DOHH2 (cell line): ENCODE data around the gene PCDHGB6.
"Not testable (repeated sequence)": the region's sequence is repeated elsewhere in the genome, so short reads cannot be mapped to it uniquely, and the experiment has no call there.

Source experiments
- H3F3A ChIP-seq: fragments of 200-600 bp; sonication (generic), shearing (Covaris generic); 2 replicates; pipeline ENCODE4 v1.6.0; 2016; ENCODE audit warnings: antibody characterized with exemption, mild to moderate bottlenecking; ENCODE audit not compliant: control insufficient read depth, insufficient read depth
- H3K27ac ChIP-seq: fragments of 200-600 bp; sonication (generic); 2 replicates; pipeline ENCODE4 v1.5.1; 2014; ENCODE audit warnings: low read depth, mild to moderate bottlenecking, low read length, moderate library complexity
- H3K27me3 ChIP-seq: fragments of 200-600 bp; sonication (generic); 2 replicates; pipeline ENCODE4 v1.6.1; 2014; ENCODE audit warnings: mild to moderate bottlenecking, low read length, mixed read lengths; ENCODE audit not compliant: control insufficient read depth
- H3K36me3 ChIP-seq: fragments of 200-600 bp; sonication (generic); 2 replicates; pipeline ENCODE4 v1.6.1; 2014; ENCODE audit warnings: mild to moderate bottlenecking, low read length, moderate library complexity, mixed read lengths; ENCODE audit not compliant: control insufficient read depth
- H3K4me1 ChIP-seq: fragments of 200-600 bp; sonication (generic); 2 replicates; pipeline ENCODE4 v1.6.1; 2014; ENCODE audit warnings: mild to moderate bottlenecking, low read length, mixed read lengths; ENCODE audit not compliant: control insufficient read depth
- H3K4me2 ChIP-seq: fragments of 200-600 bp; sonication (generic); 2 replicates; pipeline ENCODE4 v1.6.0; 2014; ENCODE audit warnings: mild to moderate bottlenecking, low read length, moderate library complexity
- H3K4me3 ChIP-seq: fragments of 200-600 bp; sonication (generic); 2 replicates; pipeline ENCODE4 v1.5.1; 2014; ENCODE audit warnings: mild to moderate bottlenecking, low read length, mixed read lengths
- H3K79me2 ChIP-seq: fragments of 200-600 bp; sonication (generic); 2 replicates; pipeline ENCODE4 v1.6.1; 2014; ENCODE audit warnings: mild to moderate bottlenecking, low read length, mixed read lengths; ENCODE audit not compliant: control insufficient read depth
- H3K9me2 ChIP-seq: fragments of 200-600 bp; sonication (generic); replicated peaks from 2 replicates; pipeline ENCODE4 v1.6.1; 2014; ENCODE audit warnings: mild to moderate bottlenecking, low read length, mixed read lengths; ENCODE audit not compliant: control insufficient read depth
- H3K9me3 ChIP-seq: fragments of 200-600 bp; sonication (generic); 2 replicates; pipeline ENCODE4 v1.6.1; 2014; ENCODE audit warnings: antibody characterized with exemption, low read length, mixed read lengths; ENCODE audit not compliant: control insufficient read depth, insufficient read depth
- H4K20me1 ChIP-seq: fragments of 200-600 bp; sonication (generic); 2 replicates; pipeline ENCODE4 v1.6.0; 2014; ENCODE audit warnings: low read depth, mild to moderate bottlenecking, antibody characterized with exemption, low read length, moderate library complexity; ENCODE audit not compliant: control insufficient read depth, insufficient read depth
- EZH2phosphoT487 ChIP-seq: fragments of 200-600 bp; sonication (generic); IDR thresholded peaks from 2 replicates; pipeline ENCODE4 v1.6.1; 2017; ENCODE audit warnings: borderline replicate concordance, mild to moderate bottlenecking, antibody characterized with exemption, low read length, moderate library complexity, mixed read lengths
- TF ChIP-seq, protein P1 (sequence below): fragments of 200-600 bp; sonication (generic); IDR thresholded peaks from one replicate; pipeline ENCODE4 v1.5.1; 2014; ENCODE audit warnings: antibody characterized with exemption, mild to moderate bottlenecking, low read depth, low read length; ENCODE audit not compliant: poor library complexity, severe bottlenecking

The PCDHGB6 gene

DNA sequence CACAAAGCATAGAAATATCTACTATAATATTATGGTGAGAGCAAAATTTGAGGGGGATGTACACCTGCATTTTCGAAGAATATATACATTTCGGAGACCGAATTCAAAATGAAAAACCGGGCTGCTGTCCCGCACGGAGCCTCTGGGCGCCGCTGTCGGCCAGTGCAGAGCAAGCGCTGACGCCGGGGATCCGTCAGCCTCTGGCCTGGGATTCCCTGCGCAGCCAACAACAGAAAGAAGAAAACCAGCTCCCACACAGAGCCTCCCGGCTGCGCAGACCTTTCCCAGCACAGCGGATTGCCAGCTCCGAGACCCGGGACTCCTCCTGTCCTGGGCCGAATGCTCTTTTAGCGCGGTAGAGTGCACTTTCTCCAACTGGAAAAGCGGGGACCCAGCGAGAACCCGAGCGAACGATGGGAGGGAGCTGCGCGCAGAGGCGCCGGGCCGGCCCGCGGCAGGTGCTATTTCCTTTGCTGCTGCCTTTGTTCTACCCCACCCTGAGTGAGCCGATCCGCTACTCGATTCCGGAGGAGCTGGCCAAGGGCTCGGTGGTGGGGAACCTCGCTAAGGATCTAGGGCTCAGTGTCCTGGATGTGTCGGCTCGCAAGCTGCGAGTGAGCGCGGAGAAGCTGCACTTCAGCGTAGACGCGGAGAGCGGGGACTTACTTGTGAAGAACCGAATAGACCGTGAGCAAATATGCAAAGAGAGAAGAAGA is at the start of gene PCDHGB6:
TSS of gene PCDHGB6 (plus strand) at position 232 of the 716 bp plus-strand sequence. CDS start at position 414, 182 bp downstream.
- H3K27me3 ChIP-seq, H3K9me3 ChIP-seq, H3K4me2 ChIP-seq, H3F3A ChIP-seq, H3K36me3 ChIP-seq, H4K20me1 ChIP-seq, H3K27ac ChIP-seq, H3K4me3 ChIP-seq, H3K9me2 ChIP-seq, H3K4me1 ChIP-seq, H3K79me2 ChIP-seq: not testable (repeated sequence)

DNA sequence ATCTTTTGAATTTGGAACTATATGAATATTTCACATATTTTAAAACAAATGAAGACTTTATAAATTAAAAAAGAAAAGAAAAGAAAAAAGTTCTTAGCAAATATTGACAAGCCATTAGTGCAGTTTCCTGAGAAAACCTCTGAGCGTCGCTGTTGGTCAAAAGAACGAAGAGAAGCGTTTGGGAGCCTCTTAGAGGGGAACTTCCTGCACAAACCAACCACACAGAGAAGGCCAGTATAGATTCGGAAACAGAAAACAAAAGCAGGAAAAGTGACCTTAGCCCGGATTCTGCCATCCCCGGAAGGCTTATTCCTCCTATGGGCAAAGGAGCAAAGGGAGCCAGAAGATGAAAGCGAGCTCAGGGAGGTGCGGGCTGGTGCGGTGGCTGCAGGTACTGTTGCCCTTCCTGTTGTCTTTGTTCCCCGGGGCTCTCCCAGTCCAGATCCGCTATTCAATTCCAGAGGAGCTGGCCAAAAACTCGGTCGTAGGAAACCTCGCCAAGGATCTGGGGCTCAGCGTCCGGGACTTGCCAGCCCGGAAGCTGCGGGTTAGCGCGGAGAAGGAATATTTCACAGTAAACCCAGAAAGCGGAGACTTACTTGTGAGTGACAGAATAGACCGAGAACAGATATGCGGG is 47.9 kb upstream of the PCDHGB6 start, which contains the start of gene PCDHGB2:
TSS of gene PCDHGB2 (plus strand) at position 205 of the 637 bp plus-strand sequence. CDS start at position 347, 142 bp downstream.
- Histone ChIP-seq H3K36me3 (peaks cover 38% of the 10 kb centered on the region), H4K20me1 (no peaks in the 10 kb centered on the region), H3K9me2 (no peaks in the 10 kb centered on the region), H3K4me1 (peaks cover 26% of the 10 kb centered on the region), H3K79me2 (peaks cover 35% of the 10 kb centered on the region), H3K27me3 (no peaks in the 10 kb centered on the region), H3K4me3 (peak within 1 kb of the TSS; percentile 75), H3K4me2 (peak within 1 kb of the TSS; percentile 81), H3F3A (peaks cover 5% of the 10 kb centered on the region; the same call in 1 of the 2 replicates), H3K9me3 (peaks cover 31% of the 10 kb centered on the region), H3K27ac (peak within 1 kb of the TSS; percentile 26)
- TF ChIP-seq EZH2phosphoT487, result no peak
- TF ChIP-seq, protein P1, sequence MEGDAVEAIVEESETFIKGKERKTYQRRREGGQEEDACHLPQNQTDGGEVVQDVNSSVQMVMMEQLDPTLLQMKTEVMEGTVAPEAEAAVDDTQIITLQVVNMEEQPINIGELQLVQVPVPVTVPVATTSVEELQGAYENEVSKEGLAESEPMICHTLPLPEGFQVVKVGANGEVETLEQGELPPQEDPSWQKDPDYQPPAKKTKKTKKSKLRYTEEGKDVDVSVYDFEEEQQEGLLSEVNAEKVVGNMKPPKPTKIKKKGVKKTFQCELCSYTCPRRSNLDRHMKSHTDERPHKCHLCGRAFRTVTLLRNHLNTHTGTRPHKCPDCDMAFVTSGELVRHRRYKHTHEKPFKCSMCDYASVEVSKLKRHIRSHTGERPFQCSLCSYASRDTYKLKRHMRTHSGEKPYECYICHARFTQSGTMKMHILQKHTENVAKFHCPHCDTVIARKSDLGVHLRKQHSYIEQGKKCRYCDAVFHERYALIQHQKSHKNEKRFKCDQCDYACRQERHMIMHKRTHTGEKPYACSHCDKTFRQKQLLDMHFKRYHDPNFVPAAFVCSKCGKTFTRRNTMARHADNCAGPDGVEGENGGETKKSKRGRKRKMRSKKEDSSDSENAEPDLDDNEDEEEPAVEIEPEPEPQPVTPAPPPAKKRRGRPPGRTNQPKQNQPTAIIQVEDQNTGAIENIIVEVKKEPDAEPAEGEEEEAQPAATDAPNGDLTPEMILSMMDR, result peak; percentile 63

DNA sequence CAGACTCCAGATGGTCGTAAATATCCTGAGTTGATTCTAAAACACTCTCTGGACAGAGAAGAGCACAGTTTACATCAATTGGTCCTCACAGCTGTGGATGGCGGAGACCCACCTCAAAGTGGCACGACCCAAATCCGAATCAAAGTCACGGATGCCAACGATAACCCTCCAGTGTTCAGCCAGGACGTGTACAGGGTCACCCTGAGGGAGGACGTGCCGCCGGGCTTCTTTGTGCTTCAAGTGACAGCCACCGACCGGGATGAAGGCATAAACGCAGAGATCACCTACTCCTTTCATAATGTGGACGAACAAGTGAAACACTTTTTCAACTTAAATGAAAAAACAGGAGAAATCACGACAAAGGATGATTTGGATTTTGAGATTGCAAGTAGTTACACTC is 47.1 kb upstream of the PCDHGB6 start:
- Histone ChIP-seq H3F3A (peaks cover 5% of the 10 kb centered on the region; the same call in 1 of the 2 replicates), H3K79me2 (peaks cover 42% of the 10 kb centered on the region), H4K20me1 (no peaks in the 10 kb centered on the region), H3K4me2 (peak overlapping the region; percentile 81), H3K4me1 (peaks cover 25% of the 10 kb centered on the region), H3K4me3 (peak overlapping the region; percentile 75), H3K27me3 (no peaks in the 10 kb centered on the region), H3K9me3 (peaks cover 39% of the 10 kb centered on the region), H3K9me2 (no peaks in the 10 kb centered on the region), H3K27ac (peak overlapping the region; percentile 26), H3K36me3 (peaks cover 45% of the 10 kb centered on the region)
- TF ChIP-seq, protein P1, result no peak
- no peak for TF ChIP-seq EZH2phosphoT487

DNA sequence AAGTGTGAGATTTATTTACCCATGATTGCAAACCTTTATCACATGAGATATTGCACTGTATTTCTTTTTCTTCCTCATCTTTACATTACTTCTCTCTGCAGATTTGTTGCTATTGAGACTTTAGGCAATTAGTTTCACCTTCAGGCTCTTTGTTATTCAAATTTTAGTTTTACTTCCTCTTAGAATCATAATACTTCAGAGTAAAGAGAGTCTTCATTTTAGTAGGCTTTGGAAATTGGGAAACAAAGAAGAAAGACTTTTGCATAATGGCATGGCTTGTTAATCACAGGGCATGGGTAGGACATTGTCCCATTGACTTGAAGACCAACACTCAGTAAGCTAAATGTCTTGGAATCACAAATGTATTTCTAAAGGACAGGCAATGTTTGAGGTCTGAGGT is 45.1 kb upstream of the PCDHGB6 start:
- H3K27me3 ChIP-seq, result no peaks in the 10 kb centered on the region
- H3K9me2 ChIP-seq, result no peaks in the 10 kb centered on the region
- peak overlapping the region; percentile 58 for H3K4me2 ChIP-seq
- H3K27ac ChIP-seq, result peak overlapping the region; percentile 61
- peaks cover 48% of the 10 kb centered on the region for H3K9me3 ChIP-seq
- peaks cover 25% of the 10 kb centered on the region for H3K4me1 ChIP-seq
- no peak for TF ChIP-seq EZH2phosphoT487
- TF ChIP-seq, protein P1, result no peak
- peaks cover 7% of the 10 kb centered on the region; the same call in 1 of the 2 replicates for H3F3A ChIP-seq
- no peaks in the 10 kb centered on the region for H4K20me1 ChIP-seq
- H3K79me2 ChIP-seq, result peaks cover 45% of the 10 kb centered on the region
- peak overlapping the region; percentile 61 for H3K4me3 ChIP-seq
- H3K36me3 ChIP-seq, result peaks cover 54% of the 10 kb centered on the region
